Dedifferentiated amniotic fluid mesenchymal stem cell (primary cell): ENCODE data around the gene MRPL11.

Experiments
- DNase-seq: peaks from one replicate; pipeline ENCODE4 v3.0.0-alpha.2; 2016; ENCODE audit errors: extremely low spot score

MRPL11 gene

DNA sequence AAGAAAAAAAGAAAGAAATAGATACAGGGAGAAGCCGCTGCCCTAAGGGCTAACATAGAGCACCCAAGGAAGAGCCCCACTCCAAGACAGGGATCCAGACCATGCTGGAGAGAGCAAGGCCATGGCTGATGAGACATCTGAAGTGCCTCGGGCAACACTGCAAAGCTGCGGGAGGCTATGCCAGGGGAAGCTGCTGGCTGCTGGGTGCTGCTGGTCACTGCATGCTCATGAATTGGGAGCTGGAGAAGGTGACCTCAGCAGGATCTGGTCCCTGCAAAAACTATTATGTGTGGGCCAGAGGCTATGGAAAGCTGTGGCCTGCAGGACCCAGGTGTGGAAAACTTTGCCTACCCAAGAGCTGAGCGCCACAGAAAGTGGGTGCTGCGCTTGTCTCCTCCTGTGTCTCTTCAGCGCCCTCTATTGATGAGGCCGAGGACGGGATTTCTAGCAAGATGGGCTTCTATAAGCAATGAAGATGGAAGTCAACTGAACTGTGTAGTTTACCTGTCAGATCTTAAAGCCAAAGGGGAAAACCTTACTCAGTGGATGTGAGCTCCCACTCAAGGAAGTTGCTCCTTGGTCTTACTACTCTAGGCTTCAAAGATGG, 49.8 kb downstream of the MRPL11 start:
- peak; percentile 75 for DNase-seq

DNA sequence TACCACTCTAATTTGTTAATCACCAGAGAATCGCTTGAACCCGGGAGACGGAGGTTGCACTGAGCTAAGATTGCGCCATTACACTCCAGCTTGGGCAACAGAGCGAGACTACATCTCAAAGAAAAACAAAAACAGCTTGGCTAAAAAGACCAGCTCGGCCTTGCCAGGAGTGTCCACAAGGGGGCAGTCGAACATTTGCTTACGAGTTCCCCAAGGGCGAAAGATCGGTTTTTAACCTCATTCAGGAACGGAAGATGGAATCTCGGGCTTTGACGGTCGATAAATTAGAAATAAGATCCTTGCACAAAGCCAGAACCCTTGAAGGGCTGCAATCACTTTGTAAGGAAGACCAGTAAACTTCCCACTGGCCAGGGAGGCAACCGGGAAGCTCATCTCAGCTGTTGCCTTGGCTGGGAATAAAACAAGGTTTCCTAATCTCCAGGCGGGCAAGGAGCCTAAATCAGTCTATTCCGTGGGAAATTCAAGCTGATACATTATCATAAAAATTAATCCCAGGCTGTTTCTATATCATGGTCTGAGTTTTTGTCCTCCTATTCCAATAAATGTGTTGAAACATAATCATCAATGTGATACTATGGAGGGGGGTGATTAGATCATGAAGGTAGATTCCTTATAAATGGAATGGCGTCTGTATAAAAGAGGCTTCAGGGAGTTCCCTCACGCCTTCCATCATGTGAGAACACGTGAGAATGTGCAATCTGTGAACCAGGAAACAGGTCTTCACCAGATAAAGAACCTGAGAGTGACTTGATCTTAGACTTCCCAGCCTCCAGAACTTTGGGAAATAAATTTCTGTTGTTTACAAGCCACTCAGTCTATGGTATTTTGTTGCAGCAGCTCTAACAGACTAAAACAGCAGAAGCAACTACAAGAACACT, 52.2 kb downstream of the MRPL11 start:
- peak; percentile 90 for DNase-seq
